HG02938 (cell line): ENCODE data around the gene POU3F1.

ENCODE experiments used
- ATAC-seq: cut with Tn5 transposase; IDR thresholded peaks from one replicate; pipeline ENCODE4 v1.9.1; 2021; ENCODE audit warnings: mild to moderate bottlenecking, moderate library complexity; ENCODE audit not compliant: unreplicated experiment

Gene POU3F1

DNA sequence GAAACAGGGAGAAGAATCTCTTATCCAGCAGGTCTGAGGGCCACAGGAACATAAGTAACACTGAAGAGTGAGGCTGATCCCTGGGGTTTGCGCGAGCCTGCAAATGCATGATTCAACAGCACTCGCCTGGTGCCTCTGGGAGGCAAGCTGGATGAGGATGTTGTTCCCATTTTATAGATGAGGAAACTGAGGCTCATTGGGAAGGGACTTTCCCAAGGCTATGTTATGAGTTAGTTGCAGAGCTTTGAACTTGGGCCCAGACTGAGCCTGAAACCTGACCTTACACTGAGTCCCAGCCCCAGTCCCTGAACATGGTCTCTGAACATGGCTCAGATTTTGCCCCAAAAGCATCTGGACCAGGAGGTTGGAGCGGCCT is 27.7 kb upstream of the POU3F1 start:
- no peak for ATAC-seq

DNA sequence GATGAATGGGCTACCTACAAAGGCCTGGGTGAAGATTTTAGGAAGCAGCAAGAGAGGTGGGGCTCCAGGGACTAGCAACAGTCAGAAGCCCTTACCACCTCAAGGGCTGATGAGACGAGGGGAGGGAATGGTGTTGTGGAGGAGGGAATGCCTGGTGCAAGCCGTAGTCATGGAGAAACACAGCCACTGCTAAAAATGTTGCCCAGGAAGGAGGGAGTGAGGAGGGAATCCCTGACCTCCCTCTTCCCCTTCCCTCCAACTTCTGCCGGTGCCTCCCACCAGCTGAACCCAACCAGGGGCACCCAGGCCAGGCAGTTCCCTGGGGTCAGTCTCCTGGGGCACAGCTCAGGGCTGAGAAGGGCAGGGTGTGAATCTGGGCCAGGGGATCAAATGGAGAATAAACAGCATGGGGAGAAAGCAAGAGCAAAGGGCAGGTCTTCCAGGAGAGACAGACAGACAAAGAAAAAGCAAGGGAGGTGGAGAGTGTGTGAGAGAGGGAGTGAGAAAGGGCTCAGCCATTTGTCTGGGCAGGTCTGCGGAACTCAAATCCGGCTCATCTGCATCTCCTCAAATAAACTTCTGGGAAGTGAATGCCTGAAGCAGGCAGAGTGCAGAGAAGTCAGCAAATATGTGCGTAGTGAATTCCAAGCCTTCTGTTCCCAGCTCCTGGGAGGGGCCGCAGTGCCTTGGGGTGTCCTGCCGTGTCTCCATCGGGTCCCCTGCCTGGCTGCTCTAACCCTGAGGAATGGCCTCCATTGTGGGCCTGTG is 27.1 kb upstream of the POU3F1 start:
- no peak for ATAC-seq

GRCh38 chr1:38072858-38073257 is 26.3 kb upstream of the POU3F1 start:
- no peak for ATAC-seq

- ATAC-seq: no peak
Observed at GRCh38 chr1:38071312-38072256, 25.0 kb upstream of the POU3F1 start.

- no peak for ATAC-seq
Observed at GRCh38 chr1:38068980-38069340, 22.4 kb upstream of the POU3F1 start.

DNA sequence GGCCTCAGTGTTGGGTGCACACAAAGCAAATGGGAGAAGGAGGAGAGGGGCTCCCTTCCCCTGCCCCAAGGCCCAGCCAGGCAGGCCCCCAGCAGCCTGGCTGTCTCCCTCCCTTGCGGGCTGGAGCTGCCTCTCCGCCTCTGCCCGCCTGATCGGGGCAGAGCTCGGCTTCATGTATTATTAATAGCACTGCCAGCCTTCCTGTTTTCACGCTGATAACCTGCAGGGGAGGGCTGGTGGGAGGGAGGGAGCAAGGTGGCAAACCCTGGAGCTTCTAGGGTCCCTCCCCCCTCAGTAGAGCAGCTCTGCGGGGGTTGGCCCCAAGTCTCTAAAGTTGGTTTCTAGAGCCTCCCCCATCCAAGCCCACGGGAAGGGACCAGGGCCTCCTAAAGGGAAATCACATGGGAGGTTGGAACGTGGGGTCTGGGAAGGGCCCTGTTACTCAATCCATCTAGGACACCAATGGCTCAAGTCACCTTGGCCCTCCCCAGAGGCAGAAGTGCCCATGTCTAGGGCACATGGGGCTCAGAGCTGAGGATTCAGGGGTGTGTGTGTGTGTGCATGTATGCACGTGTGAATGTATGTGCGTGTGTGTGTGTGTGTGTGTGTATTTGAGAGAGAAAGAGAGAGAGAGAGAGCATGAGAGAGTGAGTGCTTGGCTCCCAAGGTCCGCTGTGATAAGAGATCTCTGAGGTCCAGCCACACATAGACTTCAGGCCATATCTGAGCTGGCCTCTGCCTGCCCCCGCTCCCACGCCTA is 21.8 kb upstream of the POU3F1 start:
- no peak for ATAC-seq

- ATAC-seq: no peak
Observed at GRCh38 chr1:38064197-38064903, 17.8 kb upstream of the POU3F1 start.

DNA sequence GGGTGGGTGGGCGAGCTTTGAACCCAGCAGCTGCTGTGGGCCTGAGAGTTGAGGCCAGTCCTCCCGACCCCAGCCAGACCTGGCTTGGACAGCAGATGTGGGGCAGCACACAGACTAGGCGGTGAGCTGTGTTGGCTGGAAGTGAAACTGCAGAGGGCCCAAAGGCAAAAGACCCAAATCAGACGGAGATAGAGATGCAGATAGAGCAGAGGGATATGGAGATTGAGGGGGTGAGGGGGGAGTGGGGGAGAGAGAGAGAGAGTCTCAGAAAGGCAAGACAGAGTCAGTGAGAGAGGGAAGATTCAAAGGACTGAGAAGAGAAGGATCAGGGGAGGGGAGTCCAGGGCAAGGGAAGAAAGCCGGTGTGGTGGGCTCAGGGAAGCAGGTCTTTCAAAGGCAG is 17.0 kb upstream of the POU3F1 start:
- no peak for ATAC-seq

DNA sequence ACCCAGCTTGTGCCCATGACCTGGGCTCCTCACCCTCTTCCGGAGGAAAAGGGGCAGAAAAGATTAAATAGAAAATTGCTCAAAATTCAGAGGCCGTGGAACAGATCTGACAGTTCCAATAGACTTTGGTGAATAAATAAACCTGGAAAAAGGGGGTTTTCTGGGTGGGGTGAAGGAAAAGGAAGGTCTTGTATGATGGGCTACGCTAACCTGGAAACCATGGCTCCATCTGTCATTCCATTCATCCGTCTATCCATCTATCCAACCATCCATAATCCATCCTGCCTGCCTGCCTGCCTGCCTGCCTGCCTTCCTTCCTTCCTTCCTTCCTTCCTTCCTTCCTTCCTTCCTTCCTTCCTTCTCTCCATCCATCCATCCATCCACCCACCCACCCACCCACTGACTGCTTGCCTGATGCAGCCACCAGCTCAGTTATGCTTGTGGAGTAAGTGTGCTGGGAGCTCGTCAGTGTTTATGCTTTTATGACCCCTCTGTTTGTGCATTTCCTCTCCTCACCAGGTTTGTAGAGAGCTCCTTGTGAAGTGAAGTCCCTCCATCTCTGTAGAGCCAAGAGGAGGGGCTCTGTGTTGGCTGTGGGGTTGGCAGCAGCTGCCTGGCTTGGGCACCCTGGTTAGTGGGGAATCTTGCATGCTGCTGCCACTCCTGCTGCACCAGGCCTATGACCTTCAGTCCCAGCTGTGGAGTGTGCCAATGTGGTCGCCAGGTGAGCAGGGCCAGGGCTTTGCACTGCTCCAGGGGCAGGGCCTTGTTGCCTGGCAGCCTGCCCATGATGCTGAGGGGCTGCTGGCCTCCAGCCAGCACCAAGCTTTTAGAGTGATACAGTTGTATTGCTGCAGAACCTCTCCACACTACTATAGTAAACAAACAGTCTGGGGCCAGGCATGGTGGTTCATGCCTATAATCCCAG is 16.0 kb upstream of the POU3F1 start:
- no peak for ATAC-seq

DNA sequence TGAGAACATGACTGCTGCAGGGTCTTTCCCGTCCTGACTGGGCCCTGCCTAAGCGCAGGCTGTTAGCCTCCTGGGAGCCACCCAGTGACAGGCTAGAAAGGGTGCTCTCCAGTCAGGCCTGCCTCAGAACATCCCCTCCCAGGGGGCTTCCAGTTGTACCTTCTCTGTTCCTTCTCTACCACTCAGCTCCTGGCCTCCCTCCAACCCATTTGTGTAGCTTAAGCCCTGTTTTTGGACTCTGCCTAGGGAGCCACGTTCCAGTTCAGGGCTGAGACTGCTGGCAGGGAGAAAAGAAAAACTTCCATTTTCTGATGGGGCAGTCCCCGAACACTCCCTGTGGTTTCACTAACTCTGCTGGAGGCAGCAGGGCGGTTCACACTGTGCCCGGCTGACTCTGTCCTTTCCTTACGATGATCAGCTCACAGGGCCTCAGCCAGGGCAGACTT is 15.3 kb upstream of the POU3F1 start:
- no peak for ATAC-seq

DNA sequence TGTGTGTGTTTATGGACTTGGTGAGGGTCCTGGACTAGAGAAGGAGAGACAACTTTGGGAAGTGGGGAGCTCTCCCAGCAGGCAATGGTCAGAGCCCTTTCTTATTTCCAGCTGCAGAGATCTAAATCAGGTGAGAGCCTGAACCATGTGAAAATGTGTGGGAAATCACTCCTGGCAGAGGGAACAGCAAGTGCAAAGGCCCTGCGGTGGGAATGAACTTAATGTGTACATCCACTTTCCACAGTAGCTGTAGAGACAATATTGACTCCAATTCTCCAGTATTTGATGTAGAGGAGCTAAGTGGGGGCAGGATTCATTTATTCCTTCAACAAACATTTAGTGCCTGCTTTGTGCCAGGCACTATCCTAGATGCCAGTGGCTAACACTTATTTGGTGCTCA is 14.7 kb upstream of the POU3F1 start:
- no peak for ATAC-seq

- ATAC-seq: no peak
Observed at GRCh38 chr1:38060498-38060897, 13.9 kb upstream of the POU3F1 start.

DNA sequence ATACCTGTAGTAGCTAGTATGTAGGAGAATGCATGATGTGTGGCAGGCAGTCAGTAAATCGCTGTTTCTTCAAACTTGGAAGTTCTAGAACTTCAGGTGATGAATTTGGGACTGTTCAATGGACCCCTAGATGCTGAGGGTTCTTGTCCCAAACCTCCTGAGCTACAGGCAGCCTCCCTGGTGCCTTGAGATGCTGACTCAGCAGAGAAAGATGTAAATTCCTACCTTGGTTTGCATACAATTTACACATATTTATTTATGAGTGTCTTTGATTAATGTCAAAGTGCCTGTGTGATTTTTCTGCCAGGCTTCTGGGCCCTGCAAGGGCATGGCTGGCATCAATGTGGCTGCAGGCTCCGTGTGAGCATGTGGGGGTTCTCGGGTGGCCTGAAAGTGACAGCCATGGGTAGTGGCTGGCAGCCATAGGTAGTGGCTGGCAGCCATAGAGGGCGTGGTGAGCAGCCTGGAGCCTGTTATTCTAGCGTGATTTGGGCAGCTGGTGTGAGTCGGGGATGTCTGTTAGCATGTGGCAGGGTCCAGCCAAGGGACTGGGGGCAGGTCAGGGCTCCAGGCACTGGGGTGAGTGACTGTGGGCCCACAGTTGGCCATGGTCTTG is 13.2 kb upstream of the POU3F1 start:
- no peak for ATAC-seq

- ATAC-seq: no peak
Observed at GRCh38 chr1:38055965-38056364, 9.4 kb upstream of the POU3F1 start.

- ATAC-seq: no peak
Observed at GRCh38 chr1:38055398-38055797, 8.8 kb upstream of the POU3F1 start.

GRCh38 chr1:38053416-38054091 is 7.0 kb upstream of the POU3F1 start:
- no peak for ATAC-seq

GRCh38 chr1:38052750-38053415 is 6.3 kb upstream of the POU3F1 start:
- ATAC-seq: peak; percentile 46

- no peak for ATAC-seq
Observed at GRCh38 chr1:38051079-38051543, 4.5 kb upstream of the POU3F1 start.
